SK-N-SH (cell line): ENCODE data around the gene DPYSL5.

Source experiments
- CHD2 ChIP-seq: fragments of 150-350 bp; IDR thresholded peaks from 2 replicates; pipeline ENCODE4 v1.6.1; 2018; ENCODE audit warnings: low read length; ENCODE audit not compliant: partially characterized antibody
- CTCF ChIP-seq: fragments of 200-600 bp; sonication (generic); IDR thresholded peaks from 2 replicates; pipeline ENCODE4 v1.6.1; 2017; ENCODE audit warnings: antibody characterized with exemption, mild to moderate bottlenecking, moderate library complexity
- EP300 ChIP-seq, 2 experiments: IDR thresholded peaks; 2 replicates each; pipeline versions ENCODE4 v1.4.0 to v1.6.1; 2012; ENCODE audit warnings: borderline replicate concordance in 1 of 2, low read depth in 1 of 2, low read length in 1 of 2
- FOSL2 ChIP-seq: IDR thresholded peaks from 2 replicates; pipeline ENCODE4 v1.4.0; 2012; ENCODE audit warnings: low read depth, mild to moderate bottlenecking, moderate library complexity, borderline replicate concordance
- POLR2AphosphoS5 ChIP-seq: IDR thresholded peaks from 2 replicates; pipeline ENCODE4 v1.6.1; 2012; ENCODE audit warnings: low read depth, low read length
- REST ChIP-seq: IDR thresholded peaks from 2 replicates; pipeline ENCODE4 v1.6.1; 2012; ENCODE audit warnings: mild to moderate bottlenecking, low read depth, low read length, moderate library complexity
- RFX5 ChIP-seq: IDR thresholded peaks from 2 replicates; pipeline ENCODE4 v1.6.1; 2012; ENCODE audit warnings: mild to moderate bottlenecking, improper control_type of control experiment, low read length
- SMC3 ChIP-seq: IDR thresholded peaks from 2 replicates; pipeline ENCODE4 v1.6.1; 2012; ENCODE audit warnings: low read depth, low read length, improper control_type of control experiment
- TAF1 ChIP-seq: IDR thresholded peaks from 2 replicates; pipeline ENCODE4 v1.6.1; 2012; ENCODE audit warnings: low read depth, mild to moderate bottlenecking, low read length, moderate library complexity, borderline replicate concordance
- YY1 ChIP-seq: IDR thresholded peaks from 2 replicates; pipeline ENCODE4 v1.4.0; 2012; ENCODE audit warnings: low read depth, mild to moderate bottlenecking
- TF ChIP-seq, protein P1 (sequence below): fragments of 150-350 bp; IDR thresholded peaks from 2 replicates; pipeline ENCODE4 v1.6.1; 2017; ENCODE audit warnings: antibody characterized with exemption, low read length, low read depth, borderline replicate concordance

DNA sequence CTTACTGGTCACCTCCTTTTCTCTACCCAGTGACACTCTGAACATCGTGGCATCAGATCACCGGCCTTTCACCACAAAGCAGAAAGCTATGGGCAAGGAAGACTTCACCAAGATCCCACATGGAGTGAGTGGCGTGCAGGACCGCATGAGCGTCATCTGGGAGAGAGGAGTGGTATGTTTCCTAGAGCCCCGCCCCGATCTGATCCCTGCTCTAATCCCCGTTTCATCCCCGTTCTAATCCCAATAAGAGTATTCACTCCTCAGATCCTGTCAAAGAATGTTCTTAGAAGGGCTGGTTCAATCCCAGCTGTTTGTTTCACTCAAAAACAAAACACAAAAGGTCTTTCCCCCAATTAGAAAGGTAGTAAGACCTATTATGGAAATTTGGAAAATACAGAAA is 92.1 kb downstream of the DPYSL5 start:
- TF ChIP-seq EP300 (IDR thresholded peaks at IDR 0.05; ENCODE audit: borderline replicate concordance in 1 of 2, low read depth in 1 of 2, low read length in 1 of 2) (no peak), CTCF (no peak), TAF1 (no peak), POLR2AphosphoS5 (no peak), FOSL2 (no peak), CHD2 (no peak), RFX5 (no peak), SMC3 (no peak), REST (no peak), YY1 (no peak)
- TF ChIP-seq, protein P1, sequence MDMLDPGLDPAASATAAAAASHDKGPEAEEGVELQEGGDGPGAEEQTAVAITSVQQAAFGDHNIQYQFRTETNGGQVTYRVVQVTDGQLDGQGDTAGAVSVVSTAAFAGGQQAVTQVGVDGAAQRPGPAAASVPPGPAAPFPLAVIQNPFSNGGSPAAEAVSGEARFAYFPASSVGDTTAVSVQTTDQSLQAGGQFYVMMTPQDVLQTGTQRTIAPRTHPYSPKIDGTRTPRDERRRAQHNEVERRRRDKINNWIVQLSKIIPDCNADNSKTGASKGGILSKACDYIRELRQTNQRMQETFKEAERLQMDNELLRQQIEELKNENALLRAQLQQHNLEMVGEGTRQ: no peak
